ENCODE measurements around the gene PLIN5. TPM values are rescaled to one million over a fixed set of nuclear protein-coding genes. Genes with fewer than 3 reads are reported as not detected.

PLIN5 gene
- total and polyA plus RNA-seq, 4 donors: 13.3 to 83.8 (median 56.6) TPM

DNA sequence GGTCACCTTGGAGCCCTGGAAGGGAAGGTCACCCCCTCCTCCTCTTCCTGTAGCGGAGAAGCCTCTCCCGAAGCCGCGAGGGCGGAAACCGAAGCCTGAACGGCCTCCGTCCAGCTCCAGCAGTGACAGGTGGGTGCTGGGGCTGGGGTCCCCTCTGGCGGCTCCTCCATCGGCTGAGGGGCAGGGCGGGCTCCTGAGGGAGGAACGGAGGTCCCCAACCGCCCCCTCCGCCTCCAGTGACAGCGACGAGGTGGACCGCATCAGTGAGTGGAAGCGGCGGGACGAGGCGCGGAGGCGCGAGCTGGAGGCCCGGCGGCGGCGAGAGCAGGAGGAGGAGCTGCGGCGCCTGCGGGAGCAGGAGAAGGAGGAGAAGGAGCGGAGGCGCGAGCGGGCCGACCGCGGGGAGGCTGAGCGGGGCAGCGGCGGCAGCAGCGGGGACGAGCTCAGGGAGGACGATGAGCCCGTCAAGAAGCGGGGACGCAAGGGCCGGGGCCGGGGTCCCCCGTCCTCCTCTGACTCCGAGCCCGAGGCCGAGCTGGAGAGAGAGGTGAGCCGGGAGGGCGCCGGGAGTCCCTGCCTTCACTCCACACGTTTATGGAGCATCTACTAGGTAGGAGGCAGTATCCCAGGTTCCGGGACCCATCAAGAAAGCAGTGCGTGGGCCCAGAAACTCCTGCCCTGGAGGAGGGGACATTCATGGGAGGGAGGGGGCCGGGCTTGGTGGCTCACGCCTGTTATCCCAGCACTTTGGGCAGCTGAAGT is 40.9 kb downstream of the PLIN5 start:
- Histone ChIP-seq H3K4me1 (ENCODE audit: control insufficient read depth in 4 of 4, insufficient read depth in 4 of 4, low read length in 3 of 4) (no peaks in the 10 kb centered on the region), H3K9me3 (ENCODE audit: control insufficient read depth in 4 of 4, low read length in 3 of 4) (no peaks in the 10 kb centered on the region), H3K27me3 (ENCODE audit: control insufficient read depth in 4 of 4, insufficient read depth in 4 of 4, low read length in 3 of 4) (no peaks in the 10 kb centered on the region), H3K9ac (ENCODE audit: low read depth in 1 of 2, low read length in 2 of 2) (no peak overlapping the region), H3K36me3 (ENCODE audit: control insufficient read depth in 4 of 4, insufficient read depth in 3 of 4, low read depth in 1 of 4, low read length in 3 of 4) (peaks cover 3 to 47% (median 15%) of the 10 kb centered on the region in 4 donors), H3K4me3 (ENCODE audit: low read depth in 1 of 3, low read length in 3 of 3) (no peak overlapping the region), H3K27ac (ENCODE audit: low read depth in 1 of 2, low read length in 2 of 2) (no peak overlapping the region)
- 97% methylated on average over 61 of the region's 61 CpGs for WGBS
- no peak for TF ChIP-seq FOXA2 (IDR thresholded peaks at IDR 0.05)
- no peak for TF ChIP-seq TAF1 (conservative IDR thresholded peaks at IDR 0.05)
- TF ChIP-seq, protein P1, sequence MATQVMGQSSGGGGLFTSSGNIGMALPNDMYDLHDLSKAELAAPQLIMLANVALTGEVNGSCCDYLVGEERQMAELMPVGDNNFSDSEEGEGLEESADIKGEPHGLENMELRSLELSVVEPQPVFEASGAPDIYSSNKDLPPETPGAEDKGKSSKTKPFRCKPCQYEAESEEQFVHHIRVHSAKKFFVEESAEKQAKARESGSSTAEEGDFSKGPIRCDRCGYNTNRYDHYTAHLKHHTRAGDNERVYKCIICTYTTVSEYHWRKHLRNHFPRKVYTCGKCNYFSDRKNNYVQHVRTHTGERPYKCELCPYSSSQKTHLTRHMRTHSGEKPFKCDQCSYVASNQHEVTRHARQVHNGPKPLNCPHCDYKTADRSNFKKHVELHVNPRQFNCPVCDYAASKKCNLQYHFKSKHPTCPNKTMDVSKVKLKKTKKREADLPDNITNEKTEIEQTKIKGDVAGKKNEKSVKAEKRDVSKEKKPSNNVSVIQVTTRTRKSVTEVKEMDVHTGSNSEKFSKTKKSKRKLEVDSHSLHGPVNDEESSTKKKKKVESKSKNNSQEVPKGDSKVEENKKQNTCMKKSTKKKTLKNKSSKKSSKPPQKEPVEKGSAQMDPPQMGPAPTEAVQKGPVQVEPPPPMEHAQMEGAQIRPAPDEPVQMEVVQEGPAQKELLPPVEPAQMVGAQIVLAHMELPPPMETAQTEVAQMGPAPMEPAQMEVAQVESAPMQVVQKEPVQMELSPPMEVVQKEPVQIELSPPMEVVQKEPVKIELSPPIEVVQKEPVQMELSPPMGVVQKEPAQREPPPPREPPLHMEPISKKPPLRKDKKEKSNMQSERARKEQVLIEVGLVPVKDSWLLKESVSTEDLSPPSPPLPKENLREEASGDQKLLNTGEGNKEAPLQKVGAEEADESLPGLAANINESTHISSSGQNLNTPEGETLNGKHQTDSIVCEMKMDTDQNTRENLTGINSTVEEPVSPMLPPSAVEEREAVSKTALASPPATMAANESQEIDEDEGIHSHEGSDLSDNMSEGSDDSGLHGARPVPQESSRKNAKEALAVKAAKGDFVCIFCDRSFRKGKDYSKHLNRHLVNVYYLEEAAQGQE (IDR thresholded peaks at IDR 0.05): no peak
- TF ChIP-seq YY1 (IDR thresholded peaks at IDR 0.05): no peak
- TF ChIP-seq HNF4G (IDR thresholded peaks at IDR 0.05): no peak
- no peak for TF ChIP-seq RAD21 (IDR thresholded peaks at IDR 0.05)
- no peak for TF ChIP-seq NR2F2 (IDR thresholded peaks at IDR 0.05)
- no peak for TF ChIP-seq GABPA (IDR thresholded peaks at IDR 0.05 in 1 of 2, conservative IDR thresholded peaks at IDR 0.05 in 1 of 2)
- TF ChIP-seq EGR1 (IDR thresholded peaks at IDR 0.05; ENCODE audit: low read depth in 2 of 2): no peak
- no peak for TF ChIP-seq HNF4A (conservative IDR thresholded peaks at IDR 0.05)
- DNase-seq (ENCODE audit: low spot score): no peak

- Histone ChIP-seq H3K27ac (ENCODE audit: low read depth in 1 of 2, low read length in 2 of 2) (no peak overlapping the region), H3K9me3 (ENCODE audit: control insufficient read depth in 4 of 4, low read length in 3 of 4) (no peaks in the 10 kb centered on the region), H3K4me1 (ENCODE audit: control insufficient read depth in 4 of 4, insufficient read depth in 4 of 4, low read length in 3 of 4) (no peaks in the 10 kb centered on the region), H3K27me3 (ENCODE audit: control insufficient read depth in 4 of 4, insufficient read depth in 4 of 4, low read length in 3 of 4) (no peaks in the 10 kb centered on the region), H3K4me3 (ENCODE audit: low read depth in 1 of 3, low read length in 3 of 3) (no peak overlapping the region), H3K36me3 (ENCODE audit: control insufficient read depth in 4 of 4, insufficient read depth in 3 of 4, low read depth in 1 of 4, low read length in 3 of 4) (peaks cover 3 to 49% (median 13%) of the 10 kb centered on the region in 4 donors), H3K9ac (ENCODE audit: low read depth in 1 of 2, low read length in 2 of 2) (no peak overlapping the region)
- no peak for DNase-seq (ENCODE audit: low spot score)
- no peak for TF ChIP-seq RAD21 (IDR thresholded peaks at IDR 0.05)
- TF ChIP-seq SP1 (IDR thresholded peaks at IDR 0.05): no peak
- no peak for TF ChIP-seq EGR1 (IDR thresholded peaks at IDR 0.05; ENCODE audit: low read depth in 2 of 2)
- TF ChIP-seq YY1 (IDR thresholded peaks at IDR 0.05): no peak
- no peak for TF ChIP-seq FOXA1 (IDR thresholded peaks at IDR 0.05)
- TF ChIP-seq, protein P2, sequence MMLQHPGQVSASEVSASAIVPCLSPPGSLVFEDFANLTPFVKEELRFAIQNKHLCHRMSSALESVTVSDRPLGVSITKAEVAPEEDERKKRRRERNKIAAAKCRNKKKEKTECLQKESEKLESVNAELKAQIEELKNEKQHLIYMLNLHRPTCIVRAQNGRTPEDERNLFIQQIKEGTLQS (IDR thresholded peaks at IDR 0.05): no peak
- TF ChIP-seq, protein P1 (IDR thresholded peaks at IDR 0.05): no peak
- no peak for TF ChIP-seq NR2F2 (IDR thresholded peaks at IDR 0.05)
- TF ChIP-seq GABPA (IDR thresholded peaks at IDR 0.05 in 1 of 2, conservative IDR thresholded peaks at IDR 0.05 in 1 of 2): no peak
- 97% methylated on average over 41 of the region's 41 CpGs for WGBS
Measured at GRCh38 chr19:4493104-4493928, 41.7 kb downstream of the PLIN5 start.

Measured in liver (tissue), 9 donors.